GM12878 (cell line): ENCODE measurements around the gene MOK. TPM values are rescaled to one million over a fixed set of nuclear protein-coding genes. Genes with fewer than 3 reads are reported as not detected.

Experiments
- ATAC-seq: fragments of 200-7000 bp; cut with Tn5 transposase; 3 replicates; pipeline ENCODE4 v1.9.1; 2020; ENCODE audit warnings: mild to moderate bottlenecking, moderate library complexity
- BruUV-seq: library from RNA; stranded (reverse); fragments of 400-500 nt; replicated peaks from 2 replicates; lab custom pipeline; 2021; lab: Mats Ljungman, UMichigan
- CTCF ChIA-PET: fragments of 300-600 bp; sonication (Branson Sonifier 250); formaldehyde crosslinking; extraction: SDS; loops from one replicate; lab custom pipeline; 2021; ENCODE audit warnings: inconsistent platforms; lab: Yijun Ruan, JAX
- POLR2A ChIA-PET: fragments of 350-600 bp; formaldehyde crosslinking; extraction: SDS; loops from one replicate; lab custom pipeline; 2021; ENCODE audit warnings: inconsistent platforms; lab: Charles Lee
- RAD21 ChIA-PET: fragments of 300-600 bp; sonication (Branson Sonifier 250); formaldehyde crosslinking; loops from one replicate; lab custom pipeline; 2023; ENCODE audit warnings: antibody characterized with exemption; ENCODE audit not compliant: unreplicated experiment; lab: Charles Lee
- SMC1A ChIA-PET: fragments of 300-600 bp; sonication (Branson Sonifier 250); formaldehyde crosslinking; loops from one replicate; lab custom pipeline; 2023; ENCODE audit not compliant: unreplicated experiment, uncharacterized antibody; lab: Charles Lee
- DNase-seq: peaks from one replicate; pipeline ENCODE4 v3.0.0-alpha.2; 2011; ENCODE audit warnings: low read depth, low spot score
- FAIRE-seq: peaks from 3 replicates; lab custom pipeline; 2011; peaks lifted over from hg19 to GRCh38; lab: Jason Lieb, UNC
- H2AFZ ChIP-seq: 2 replicates; pipeline ENCODE4 v1.6.0; 2011; ENCODE audit warnings: low read depth, low read length, control low read depth; ENCODE audit not compliant: control insufficient read depth
- H3K27ac ChIP-seq: 2 replicates; pipeline ENCODE4 v1.5.1; 2011; ENCODE audit warnings: control low read depth; ENCODE audit not compliant: control insufficient read depth, insufficient read depth
- H3K27me3 ChIP-seq, 2 experiments: replicated peaks in 1 of 2; 2 replicates each; pipeline versions ENCODE4 v1.6.0 to v1.6.1; 2011; ENCODE audit warnings: low read length in 1 of 2; ENCODE audit not compliant: control insufficient read depth in 2 of 2, insufficient read depth in 2 of 2
- H3K36me3 ChIP-seq, 2 experiments: 2 replicates each; pipeline ENCODE4 v1.5.1; 2011; ENCODE audit warnings: low read length in 1 of 2; ENCODE audit not compliant: control insufficient read depth in 2 of 2, insufficient read depth in 2 of 2
- H3K4me1 ChIP-seq: 2 replicates; pipeline ENCODE4 v1.6.1; 2011; ENCODE audit warnings: mild to moderate bottlenecking, low read length, moderate library complexity, mixed read lengths; ENCODE audit not compliant: control insufficient read depth, insufficient read depth
- H3K4me2 ChIP-seq: 2 replicates; pipeline ENCODE4 v1.6.0; 2011; ENCODE audit warnings: control low read depth; ENCODE audit not compliant: control insufficient read depth, insufficient read depth
- H3K4me3 ChIP-seq: fragments of 200-600 bp; sonication (generic); 2 replicates; pipeline ENCODE4 v1.5.1; 2016
- H3K79me2 ChIP-seq: 2 replicates; pipeline ENCODE4 v1.6.0; 2011; ENCODE audit warnings: low read length; ENCODE audit not compliant: control insufficient read depth, insufficient read depth
- H3K9ac ChIP-seq: 2 replicates; pipeline ENCODE4 v1.8.0; 2011; ENCODE audit warnings: low read length, control low read depth, mixed read lengths; ENCODE audit not compliant: control insufficient read depth, insufficient read depth
- H3K9me3 ChIP-seq: replicated peaks from 3 replicates; pipeline ENCODE4 v1.5.1; 2011; ENCODE audit warnings: mild to moderate bottlenecking, low read length; ENCODE audit not compliant: control insufficient read depth, insufficient read depth
- H4K20me1 ChIP-seq: 2 replicates; pipeline ENCODE4 v1.6.0; 2011; ENCODE audit not compliant: control insufficient read depth, insufficient read depth
- ASH2L ChIP-seq: fragments of 300-600, 200-600 bp; sonication (generic); IDR thresholded peaks from 2 replicates; pipeline ENCODE4 v1.6.1; 2017; ENCODE audit warnings: low read depth, mild to moderate bottlenecking, borderline replicate concordance
- CHD4 ChIP-seq: fragments of 200-600 bp; sonication (generic); IDR thresholded peaks from 2 replicates; pipeline ENCODE4 v1.6.1; 2016; ENCODE audit warnings: mild to moderate bottlenecking
- GABPA ChIP-seq: IDR thresholded peaks from 2 replicates; pipeline ENCODE4 v1.6.1; 2014; ENCODE audit warnings: antibody characterized with exemption, low read depth, mild to moderate bottlenecking, inconsistent platforms
- NR2F1 ChIP-seq: fragments of 450-650 bp; conservative IDR thresholded peaks from 2 replicates; pipeline ENCODE4 v1.6.1; 2017; ENCODE audit warnings: mild to moderate bottlenecking
- SUPT20H ChIP-seq: IDR thresholded peaks from 2 replicates; pipeline ENCODE4 v1.6.1; 2011; ENCODE audit warnings: low read depth, mild to moderate bottlenecking, low read length, moderate library complexity, borderline replicate concordance; ENCODE audit not compliant: control insufficient read depth
- ZBTB11 ChIP-seq: fragments of 450-650 bp; formaldehyde crosslinking; IDR thresholded peaks from 2 replicates; pipeline ENCODE4 v1.5.0; 2022; ENCODE audit warnings: mild to moderate bottlenecking, missing genetic modification characterization
- ZNF207 ChIP-seq: fragments of 450-650 bp; IDR thresholded peaks from 2 replicates; pipeline ENCODE4 v1.6.1; 2014; ENCODE audit warnings: antibody characterized with exemption, mild to moderate bottlenecking, borderline replicate concordance
- ZSCAN29 ChIP-seq: fragments of 450-650 bp; IDR thresholded peaks from 2 replicates; pipeline ENCODE4 v1.6.1; 2017; ENCODE audit warnings: mild to moderate bottlenecking, moderate library complexity
- whole genome bisulfite sequencing: methylation state at CpG from one replicate; pipeline ENCODE4 v1.1.6; 2016; ENCODE audit warnings: low lambda C conversion rate; ENCODE audit not compliant: insufficient replicate concordance, insufficient coverage; ENCODE audit errors: missing lambda C conversion rate; 5-methylcytosine and 5-hydroxymethylcytosine counted together
- in situ Hi-C: fragments of 300-500 bp; cut with MboI; formaldehyde crosslinking; loops from 9 replicates; pipeline ENCODE4 v1.14.3; 2018; ENCODE audit warnings: mixed read lengths
- intact Hi-C: fragments of 100-400 bp; cut with micrococcal nuclease; formaldehyde crosslinking; loops from one replicate; pipeline ENCODE4 v1.14.2; 2022; ENCODE audit not compliant: unreplicated experiment
- polyA plus RNA-seq, 11 experiments: library from polyadenylated mRNA; depleted of rRNA in 4 of 11; unstranded in 6 of 11; stranded (reverse) in 5 of 11; fragments of >200 nt; fragmentation: Nextera tagmentation in 4 of 11; fragmentation: Illumina TruSeq in 1 of 11; extraction: Ambion mirVana in 4 of 11; extraction: Trizol in 1 of 11; gene quantifications; 1 replicate in 1 of 11; 2 replicates in 10 of 11; pipeline versions ENCODE4 v1.2.1 to v1.2.3, GENCODE V29; 2011 to 2016; ENCODE audit warnings: inconsistent platforms in 2 of 11, missing spikeins in 2 of 11, low read depth in 1 of 11
- total RNA-seq, 4 experiments: library from RNA; depleted of rRNA in 3 of 4; stranded (reverse); fragments of >200 nt in 3 of 4; fragmentation: Illumina TruSeq in 1 of 4; extraction: Trizol in 1 of 4; gene quantifications; 2 replicates each; pipeline versions ENCODE4 v1.2.1 to v1.2.3, GENCODE V29; 2013 to 2021

Gene MOK
- total and polyA plus RNA-seq, 10 of the 15 experiments (the other 5 are each of a cell fraction or from before 2014, with no cell fraction given): 0.10 to 3.0 (median 1.4) TPM

GRCh38 chr14:102227184-102227964 is 77.6 kb downstream of the MOK start:
- RAD21 ChIA-PET: no interaction called here
- DNase-seq (no peak), ATAC-seq (no peak)
- Histone ChIP-seq H3K4me3 (no peak overlapping the region), H3K27ac (no peak overlapping the region), H3K79me2 (no peaks in the 10 kb centered on the region)
- CTCF ChIA-PET: interaction anchor here (1.0 kb wide), 1 partner anchor 9 kb away, joined by 3 read pairs; no protein-coding TSS in a partner anchor
- no TSS peak for BruUV-seq
- TF ChIP-seq ASH2L (no peak), ZBTB11 (CRISPR knock-in tag) (no peak), NR2F1 (no peak), GABPA (peak; percentile 38; the same call in 1 of the 2 replicates), SUPT20H (no peak), ZNF207 (no peak), CHD4 (no peak), ZSCAN29 (no peak)
- TF ChIP-seq, all 136 proteins: peak for 1
- intact Hi-C loops (no loop called here), in situ Hi-C loops (no loop called here)
- no peaks in the 10 kb centered on the region for H3K9me3 ChIP-seq
- H3K27me3 ChIP-seq: no peaks in the 10 kb centered on the region
- ChIA-PET SMC1A (no interaction called here), POLR2A (no interaction called here)
- no peak overlapping the region for H3K9ac ChIP-seq
- no peaks in the 10 kb centered on the region; a peak in 1 of 4 replicates for H3K36me3 ChIP-seq
- no peak overlapping the region for H3K4me2 ChIP-seq
- no peak for FAIRE-seq
- H2AFZ ChIP-seq: no peak overlapping the region
- no peaks in the 10 kb centered on the region for H4K20me1 ChIP-seq
- H3K4me1 ChIP-seq: no peaks in the 10 kb centered on the region
- 72% methylated on average over 25 of the region's 28 CpGs for WGBS
